ENCODE data around the gene NACC2.
A peak's percentile ranks its signal among the peaks of the same experiment; 100 is the strongest.
"Not testable (repeated sequence)": the region's sequence is repeated elsewhere in the genome, so short reads cannot be mapped to it uniquely, and the experiment has no call there.

Gene NACC2

DNA sequence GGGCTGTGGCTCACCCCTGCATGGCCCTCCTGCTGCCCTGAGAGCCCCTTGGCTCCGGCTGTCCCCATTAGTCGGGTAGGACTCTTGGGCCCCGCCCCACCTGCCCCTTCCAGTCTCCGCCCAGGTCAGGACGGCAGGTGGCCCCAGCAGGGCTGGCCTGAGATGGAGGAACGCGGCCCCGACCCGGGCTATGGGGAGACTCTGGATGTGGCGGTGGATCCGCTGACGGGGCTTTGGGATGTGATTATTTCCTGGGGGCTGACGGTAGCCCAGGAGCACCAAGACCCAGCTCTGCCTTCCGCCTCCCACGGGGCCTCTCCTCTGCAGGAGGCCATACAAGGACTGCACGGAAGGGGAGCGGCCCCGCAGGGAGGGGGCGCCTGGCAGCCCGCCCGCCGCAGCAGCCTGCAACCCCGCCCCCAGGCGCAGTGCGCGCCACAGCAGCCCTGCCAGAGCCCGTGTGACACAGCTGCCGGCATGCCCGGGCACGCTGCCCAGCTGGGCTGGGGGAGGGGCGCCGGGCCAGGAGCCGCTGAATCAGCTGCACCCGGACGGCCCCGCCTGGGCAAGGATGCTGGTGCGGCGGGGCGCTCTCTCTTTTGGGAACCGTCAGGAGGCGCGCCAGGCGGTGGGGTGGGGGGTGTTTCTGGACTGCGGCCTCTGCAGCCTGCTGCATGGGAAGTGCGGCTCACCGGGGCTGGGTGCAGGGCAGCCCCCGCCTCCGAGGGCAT is 14.4 kb upstream of the NACC2 start:
- peak; percentile 95 for DNase-seq

DNA sequence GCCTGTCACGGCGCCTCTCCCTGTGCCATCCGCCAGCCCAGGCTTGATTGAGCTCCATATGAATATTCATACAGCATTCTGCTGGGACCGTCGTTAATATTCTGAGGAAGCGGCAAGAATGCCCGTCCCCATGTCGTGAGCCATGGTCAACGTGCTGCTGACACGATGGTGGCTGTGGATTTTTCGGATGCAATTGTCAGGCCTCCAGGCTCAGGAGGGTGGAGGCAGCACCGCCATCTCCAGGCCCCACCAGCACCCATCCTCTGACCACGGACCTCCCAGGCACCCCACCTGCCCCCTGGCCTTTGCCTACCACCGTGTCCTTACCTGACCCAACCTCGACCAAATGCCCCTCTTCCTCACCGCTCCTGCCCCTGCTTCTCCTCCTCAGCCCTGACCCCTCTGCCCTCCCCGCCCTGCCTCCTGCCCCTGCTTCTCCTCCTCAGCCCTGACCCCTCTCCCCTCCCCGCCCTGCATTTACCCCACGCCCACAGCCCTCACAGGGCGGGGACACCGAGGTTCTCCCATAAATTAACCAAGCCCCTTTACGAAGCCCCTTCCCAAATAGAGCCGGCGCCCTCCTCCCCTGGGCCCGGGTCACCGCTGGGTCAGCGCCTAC is 13.7 kb upstream of the NACC2 start:
- no peak for DNase-seq

DNA sequence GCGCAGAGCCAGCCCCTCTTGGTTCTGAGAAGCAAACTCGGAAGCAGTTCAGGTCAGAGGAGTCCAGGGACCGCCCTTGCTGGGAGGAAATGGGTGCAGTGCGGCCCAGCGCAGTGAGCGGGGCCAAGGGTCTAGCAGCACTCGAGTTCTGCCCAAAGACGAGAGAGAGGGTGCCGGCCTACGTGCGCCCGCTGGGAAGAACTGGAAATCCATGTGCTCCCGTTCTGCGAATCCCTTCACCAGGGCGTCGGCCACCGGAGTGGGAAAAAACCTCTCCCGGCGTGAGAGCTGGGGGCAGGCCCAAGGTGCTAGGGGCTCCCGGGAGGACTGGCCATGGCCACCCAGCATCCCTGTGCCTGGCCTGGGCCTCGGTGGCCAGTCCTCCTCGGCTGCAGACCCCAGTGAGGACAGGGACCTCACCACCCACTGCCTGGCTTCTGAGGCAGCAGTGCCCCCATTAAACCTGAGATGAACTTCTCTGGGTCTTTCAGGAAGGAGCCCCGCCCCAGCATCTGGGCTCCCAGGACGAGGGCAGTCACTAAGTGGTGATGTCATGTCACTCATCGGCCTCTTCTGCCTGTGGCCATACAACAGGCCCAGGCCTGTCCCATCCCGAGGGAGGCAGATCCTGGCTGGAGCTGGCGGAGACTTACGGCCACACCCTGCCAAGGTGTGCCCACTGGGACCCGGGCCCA is 13.0 kb upstream of the NACC2 start:
- peak; percentile 83 for DNase-seq

DNA sequence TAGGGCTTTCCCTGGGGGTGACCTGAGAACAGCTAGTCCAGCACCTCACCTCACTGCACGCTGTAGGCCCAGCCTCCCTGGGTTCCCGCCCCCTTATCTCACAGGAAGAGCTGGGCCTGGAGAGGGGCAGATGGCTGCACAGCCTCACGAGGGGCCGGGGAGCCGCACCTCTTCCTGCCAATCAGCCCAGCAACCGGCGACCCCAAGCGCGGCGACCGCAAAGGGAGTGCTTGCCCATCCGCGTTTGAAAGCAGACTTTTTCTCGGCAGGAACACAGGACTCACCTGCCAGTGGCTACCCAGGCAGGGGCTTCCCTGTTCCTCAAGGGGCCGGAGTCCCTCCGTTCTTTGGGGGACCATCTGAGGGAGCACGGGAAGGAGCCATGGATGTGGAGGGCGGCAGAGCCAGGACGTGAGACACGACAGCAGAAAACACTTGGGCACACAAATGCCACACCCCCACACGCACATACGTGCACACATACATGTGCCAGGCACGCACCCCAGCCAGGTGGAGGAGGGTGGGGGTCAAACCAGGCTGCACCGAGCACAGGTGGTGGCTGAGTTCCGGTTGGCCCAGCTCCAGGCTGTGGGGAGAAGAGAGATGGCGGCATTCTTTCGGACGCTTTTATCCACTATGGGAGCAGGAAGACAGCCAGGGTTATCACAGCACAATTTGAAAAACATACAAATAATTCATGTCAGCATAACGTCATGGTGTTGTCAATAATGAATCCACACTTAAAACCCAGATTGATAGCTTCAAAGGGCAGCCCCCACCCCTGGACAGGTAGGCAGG is 12.3 kb upstream of the NACC2 start:
- peak; percentile 96 for DNase-seq

DNA sequence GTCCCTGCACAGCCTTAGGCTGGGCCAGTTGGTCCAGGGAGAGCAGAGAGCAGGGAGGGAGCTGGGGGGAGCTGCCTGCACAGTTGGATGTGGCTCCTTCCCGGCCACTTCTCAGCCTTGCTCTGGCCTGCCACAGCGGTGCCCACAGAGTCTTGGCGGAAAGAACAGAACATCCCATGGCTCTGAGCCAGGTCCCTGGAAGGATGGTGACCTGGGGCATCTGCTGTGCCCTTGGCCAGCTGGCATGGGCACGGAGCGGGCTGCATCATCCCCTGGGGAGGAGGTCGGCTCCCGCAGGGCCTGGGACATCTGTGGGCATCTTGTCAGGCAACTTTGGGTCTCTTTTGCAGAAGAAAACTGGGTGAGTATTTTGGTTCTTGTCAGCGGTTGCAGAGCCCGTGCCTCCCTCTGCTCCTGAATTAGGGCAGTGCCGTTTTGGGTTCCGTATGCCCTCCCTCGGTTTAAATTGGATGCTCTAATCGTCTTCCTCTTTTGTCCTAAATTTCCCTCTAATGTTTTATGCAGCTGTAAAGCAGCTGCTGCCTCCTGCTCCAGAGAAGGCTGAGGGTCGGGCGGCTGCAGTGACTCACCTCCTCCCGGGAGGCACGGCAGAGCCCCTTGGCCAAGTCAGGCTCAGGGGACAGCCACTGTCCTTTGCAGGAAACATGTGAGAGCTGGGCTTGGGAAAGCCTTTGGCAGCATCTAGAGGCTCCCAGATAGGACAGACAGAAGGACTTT is 10.5 kb upstream of the NACC2 start:
- DNase-seq = no peak

DNA sequence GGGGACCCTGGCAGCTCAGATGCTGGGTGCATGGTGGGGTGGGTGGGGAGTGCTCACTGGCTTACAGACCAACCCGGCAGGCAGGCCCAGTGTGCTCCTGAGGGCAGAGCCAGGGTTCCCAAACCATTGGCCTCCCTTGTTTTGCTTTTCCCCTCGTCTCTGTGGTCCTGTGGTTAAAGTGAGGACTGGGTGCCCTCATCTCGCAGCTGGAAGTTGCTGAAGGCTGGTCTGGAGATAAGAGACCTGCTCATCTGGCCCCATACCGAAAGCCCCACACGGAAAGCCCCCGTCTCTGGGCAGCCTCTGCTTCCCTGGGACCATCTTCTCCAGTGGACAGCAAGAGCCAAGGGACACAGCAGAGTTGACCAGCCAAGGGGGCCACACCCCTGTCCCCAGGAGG is 9.8 kb upstream of the NACC2 start:
- DNase-seq = no peak

DNA sequence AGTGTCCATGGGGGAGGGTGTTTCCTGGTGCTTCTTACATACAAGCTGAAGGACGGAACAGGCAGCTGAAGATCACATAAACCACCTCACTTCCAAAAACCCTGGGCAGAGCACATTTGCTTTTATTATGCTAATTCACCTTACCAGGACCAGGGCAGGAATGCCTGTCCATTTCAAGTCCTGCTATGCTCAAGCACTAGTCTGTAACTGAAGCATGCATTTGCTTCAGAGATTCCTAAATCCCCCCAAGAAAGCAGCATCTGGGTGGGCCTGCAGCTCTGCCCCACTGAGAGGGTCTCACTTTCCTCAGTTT is 9.4 kb upstream of the NACC2 start:
- DNase-seq = no peak

DNA sequence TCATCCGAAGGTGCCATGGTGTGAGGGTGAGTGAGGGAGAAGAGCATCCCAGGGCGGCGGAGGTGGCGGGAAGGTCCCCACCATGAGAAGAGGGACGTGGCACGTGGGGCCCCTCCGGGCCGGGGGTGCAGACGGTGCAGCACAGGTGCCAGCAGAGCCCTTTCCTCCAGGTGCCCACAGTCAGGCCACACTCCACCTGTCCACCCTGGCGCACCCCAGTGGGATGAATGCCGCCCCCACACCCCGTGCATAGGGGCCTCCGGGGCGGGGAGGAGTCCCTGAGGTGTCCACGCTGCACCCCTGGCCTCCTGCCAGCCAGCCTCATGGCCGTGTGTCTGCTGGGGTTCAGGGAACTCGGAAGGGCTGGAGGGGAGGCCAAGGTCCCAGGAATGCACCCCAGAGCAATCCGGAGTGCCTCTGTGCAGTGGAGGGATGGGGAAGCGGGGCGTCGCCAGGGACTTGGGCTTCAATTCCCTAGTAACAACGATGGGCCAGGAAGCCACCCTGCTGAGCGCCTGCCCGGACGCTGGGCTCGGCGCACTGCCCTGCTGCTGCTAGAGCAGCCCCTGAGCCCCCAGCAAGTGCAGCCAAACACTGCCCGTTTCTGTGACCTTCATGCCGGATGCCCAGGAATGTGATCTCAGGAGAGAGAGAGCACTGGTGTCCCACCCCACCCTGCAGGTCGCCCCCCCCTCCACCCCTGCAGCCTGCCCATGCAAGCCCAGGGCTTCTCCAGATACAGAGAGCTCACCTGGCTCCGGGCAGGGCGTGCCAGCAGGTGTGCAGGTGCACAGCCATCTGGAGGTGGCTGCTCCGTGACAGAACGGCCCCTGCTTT is 8.8 kb upstream of the NACC2 start:
- DNase-seq = peak; percentile 85

DNA sequence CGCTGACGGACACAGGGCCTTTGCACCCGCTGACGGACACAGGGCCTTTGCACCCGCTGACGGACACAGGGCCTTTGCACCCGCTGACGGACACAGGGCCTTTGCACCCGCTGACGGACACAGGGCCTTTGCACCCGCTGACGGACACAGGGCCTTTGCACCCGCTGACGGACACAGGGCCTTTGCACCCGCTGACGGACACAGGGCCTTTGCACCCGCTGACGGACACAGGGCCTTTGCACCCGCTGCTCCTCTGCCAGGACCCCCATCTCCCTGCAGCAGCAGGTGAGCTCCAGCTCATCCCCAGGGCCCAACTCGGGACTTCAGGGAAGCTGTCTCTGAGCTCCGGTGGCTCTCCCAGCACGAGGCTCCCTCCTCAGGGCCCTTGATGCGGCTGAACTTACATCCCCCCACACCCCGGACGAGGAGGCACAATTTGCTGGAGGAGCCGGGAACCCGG is 6.6 kb upstream of the NACC2 start:
- DNase-seq = not testable (repeated sequence)

DNA sequence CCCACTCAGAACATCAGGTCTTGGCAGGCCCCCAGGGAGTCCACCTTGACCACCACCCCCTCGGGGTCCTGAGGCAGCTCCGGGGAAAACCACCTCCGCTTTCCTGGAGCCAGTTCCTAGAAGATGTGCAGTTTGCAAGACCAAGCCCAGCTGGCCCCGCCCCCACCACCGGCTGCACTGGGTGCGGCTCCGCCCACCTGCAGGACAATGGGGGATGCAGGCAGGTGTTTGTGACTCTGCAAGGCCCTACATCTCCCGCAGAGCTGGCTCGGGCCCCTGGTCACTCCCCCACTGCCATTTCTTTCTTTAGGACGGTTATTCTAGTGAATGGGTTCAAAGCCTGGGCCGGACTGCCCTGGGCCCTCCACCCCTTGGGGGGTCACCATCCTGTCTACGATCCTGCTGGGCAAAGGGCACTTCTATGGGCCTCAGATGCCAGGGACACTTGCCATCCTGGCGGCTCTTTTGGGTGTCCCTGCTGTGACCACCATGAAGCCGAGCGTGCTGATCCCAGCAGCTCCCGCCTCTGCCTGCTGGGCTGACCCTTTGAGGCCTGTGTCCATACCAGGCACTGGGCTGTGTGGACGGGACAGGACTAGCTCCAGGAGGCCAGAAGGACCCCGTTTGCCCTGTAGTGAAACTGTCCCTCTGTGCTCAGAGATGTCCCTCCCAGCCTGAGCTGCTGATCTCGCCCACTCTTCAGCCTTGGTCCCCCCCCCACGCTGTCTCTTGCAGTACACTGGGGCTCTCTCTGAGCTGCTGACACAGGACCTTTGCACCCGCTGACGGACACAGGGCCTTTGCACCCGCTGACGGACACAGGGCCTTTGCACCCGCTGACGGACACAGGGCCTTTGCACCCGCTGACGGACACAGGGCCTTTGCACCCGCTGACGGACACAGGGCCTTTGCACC is 5.9 kb upstream of the NACC2 start:
- DNase-seq = peak; percentile 76

DNA sequence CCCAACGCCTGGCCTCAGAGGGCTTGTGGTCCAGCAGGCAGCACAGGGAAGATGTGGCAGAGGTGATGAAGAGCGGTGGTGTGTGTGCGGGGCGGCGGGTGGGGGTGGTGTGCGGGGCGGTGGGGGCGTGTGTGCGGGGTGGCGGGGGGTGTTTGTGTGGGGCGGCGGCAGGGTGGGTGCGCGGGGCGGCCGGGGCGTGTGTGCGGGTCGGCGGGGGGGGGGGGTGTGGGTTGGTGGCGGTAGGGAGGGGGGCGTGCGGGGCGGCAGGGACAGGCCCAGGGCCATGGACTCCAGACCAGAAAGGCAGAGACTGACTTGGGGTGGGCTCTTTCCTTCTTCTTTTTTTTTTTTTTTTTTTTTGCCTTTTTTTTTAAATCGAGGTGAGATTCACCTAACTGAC is 4.5 kb upstream of the NACC2 start:
- DNase-seq = no peak

DNA sequence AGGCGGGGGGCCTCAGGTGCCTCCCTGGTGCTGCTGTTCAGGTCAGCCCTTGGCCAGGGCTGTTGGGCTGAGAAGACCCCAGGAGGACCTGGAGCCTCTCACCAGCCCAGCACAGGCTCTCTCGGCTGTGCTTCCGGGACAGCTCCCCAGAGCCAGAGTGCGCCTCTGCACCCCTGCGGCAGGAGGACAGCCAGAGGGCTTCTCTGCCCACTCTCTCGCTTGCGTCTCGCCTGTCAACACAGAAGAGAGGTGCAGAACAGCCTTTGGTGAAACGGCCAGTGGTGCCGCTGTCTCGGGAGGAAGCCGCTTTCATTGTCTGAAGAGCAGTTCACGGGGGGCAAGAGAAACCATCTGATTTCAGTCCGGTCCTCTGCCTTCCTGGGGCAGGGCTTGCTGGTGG is 3.8 kb upstream of the NACC2 start:
- DNase-seq = no peak

DNA sequence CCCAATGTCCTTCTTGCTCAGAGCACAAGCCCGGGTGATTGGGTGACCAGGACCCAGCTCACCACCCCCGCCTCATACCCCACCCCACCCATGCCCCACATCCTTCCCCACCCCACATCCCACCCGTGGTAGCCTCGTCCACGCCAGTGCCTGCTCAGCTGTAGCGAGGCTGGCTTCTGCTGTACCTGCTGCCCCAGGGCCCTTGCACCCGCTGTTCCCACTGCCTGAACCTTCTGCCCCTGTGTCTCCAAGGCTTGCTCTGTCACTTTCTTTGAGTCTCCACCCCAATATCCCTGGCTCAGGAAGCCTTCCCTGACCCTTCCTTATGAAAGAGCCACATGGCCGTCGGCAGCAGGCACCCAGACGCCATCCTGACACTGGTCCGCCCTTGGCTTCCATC is 3.1 kb upstream of the NACC2 start:
- no peak for DNase-seq

DNA sequence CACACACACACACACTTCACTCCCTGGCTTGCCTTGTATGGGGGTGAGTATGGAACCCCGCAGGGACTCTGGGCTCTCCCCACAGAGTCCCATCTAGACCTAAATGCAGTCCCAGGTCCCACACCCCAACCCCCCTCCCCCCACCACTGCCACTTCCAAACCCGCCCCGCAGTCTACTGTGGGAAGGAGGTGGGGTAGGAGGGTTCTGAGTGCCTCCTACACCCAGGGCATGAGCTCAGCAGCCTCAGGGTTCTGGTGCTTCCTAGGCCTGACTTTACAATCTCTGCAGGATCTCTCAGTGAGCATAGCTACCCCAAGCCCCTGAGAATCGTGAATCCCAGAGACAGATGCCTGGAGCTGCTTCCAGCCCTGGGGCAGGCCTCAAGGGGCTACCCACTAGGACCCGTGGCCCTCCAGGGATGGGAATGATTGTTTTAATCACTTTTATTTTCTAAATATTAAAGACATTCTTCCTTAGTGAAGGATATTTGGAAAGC is 1.5 kb upstream of the NACC2 start:
- DNase-seq = no peak

DNA sequence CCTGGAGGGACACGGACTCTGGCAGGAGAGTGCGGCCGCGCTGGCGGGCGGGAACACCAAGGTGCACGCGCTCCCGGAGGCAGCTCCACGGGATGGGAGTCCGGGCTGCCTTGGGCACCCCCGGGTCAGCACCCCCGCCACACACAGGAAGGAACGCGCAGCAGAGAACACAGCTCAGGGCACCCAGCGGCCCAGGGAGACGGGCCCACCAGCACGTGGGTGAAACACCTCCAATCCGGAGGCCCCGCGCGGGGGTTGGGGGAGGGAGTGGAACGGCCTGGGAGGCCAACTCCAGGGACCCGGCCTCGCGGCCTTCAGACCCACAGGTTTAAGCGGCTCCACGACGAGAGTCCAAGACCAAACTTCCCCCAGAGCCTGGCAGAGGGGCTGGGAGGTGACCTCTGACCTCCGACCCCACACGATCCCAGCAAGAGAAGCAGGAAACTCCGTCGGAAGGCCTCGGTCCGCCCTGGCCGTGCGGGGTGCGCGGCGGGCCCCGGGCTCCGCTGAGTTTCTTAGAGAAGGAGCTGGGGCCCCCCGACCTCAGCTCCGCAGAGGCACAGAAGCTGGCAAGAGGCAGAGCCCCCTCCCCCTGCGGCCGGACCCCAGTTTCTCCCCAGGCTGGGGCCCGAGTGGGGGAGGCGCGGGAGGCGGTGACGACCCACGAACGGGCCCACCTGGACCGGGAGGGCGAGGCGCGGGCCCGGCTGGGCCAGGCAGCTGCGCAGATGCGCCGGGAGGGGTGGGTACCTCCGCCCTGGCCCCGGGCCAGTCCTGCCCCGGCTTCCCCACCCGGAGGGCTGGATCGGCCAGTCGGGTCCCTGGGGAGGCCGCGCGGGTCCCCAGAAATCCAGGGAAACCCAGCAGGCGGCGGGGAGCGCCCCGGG is 851 bp downstream of the NACC2 start:
- peak; percentile 34 for DNase-seq

DNA sequence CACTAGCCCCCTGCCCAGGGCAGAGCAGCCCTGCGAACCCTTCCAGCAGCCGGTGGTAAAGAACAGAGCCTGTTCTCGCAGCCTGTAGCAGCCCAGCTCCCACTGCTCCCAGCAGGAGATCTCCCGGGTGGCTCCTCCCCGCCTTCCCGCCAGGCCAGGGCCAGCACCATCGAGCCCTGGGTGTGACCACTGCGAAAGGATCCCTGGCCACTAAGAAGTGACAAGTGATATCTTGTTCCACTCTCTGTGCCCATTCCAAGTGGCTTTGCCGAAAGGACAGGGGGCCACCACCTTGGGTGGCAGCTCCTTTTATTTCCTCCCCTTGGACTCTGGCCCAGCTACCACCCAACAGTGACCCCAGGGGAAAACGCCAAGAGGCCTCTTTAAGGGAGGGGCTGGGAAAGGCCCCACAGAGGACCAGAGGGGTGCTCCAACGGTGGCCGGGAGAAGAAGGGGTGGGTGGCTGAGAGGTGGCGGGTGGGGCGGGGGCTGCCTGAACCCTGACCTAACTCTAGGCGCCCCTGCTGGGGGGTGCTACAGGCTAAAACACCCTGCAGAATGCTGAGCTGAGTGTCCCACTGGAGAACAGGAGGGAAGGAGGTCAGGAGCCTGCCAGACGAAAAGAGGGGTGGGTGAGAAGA is 1.6 kb downstream of the NACC2 start:
- DNase-seq = no peak

DNA sequence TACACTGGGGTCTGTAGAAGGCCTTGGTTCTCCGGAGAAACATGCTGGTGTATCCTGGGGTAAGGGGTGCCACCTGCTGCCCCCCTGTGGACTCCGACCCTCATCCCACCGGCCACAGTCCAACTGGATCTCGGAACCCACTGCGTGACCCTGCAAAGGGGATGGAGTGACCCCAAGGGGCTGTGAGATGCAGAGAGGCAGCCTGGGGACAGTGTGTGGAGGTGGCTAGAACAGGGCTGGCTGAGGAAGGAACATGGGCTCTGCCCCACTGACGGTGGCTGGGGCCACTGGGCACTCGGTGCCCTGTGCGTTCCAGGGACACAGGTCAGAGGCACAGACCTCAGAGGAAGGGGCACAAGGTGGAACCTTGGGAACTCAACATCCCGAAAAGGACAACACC is 2.3 kb downstream of the NACC2 start:
- DNase-seq = no peak

DNA sequence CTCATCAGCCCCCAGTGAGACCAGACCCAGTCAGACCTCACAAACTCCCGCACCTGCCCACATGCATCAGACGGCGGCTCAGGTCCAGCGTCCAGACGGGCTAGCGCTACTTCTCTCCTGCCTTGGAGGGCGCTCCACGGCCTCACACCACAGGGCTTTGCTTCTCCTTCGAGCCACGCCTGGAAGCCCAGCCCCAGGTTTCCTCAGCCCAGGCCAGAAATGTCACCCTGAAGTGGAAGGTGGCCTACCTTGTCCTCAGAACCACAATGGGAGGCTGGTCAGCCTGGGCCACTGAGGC is 2.8 kb downstream of the NACC2 start:
- no peak for DNase-seq

Measured in NCI-H2029 (cell line).